ENCODE measurements around the gene KAT5.
A peak's percentile ranks its signal among the peaks of the same experiment; 100 is the strongest.
"Not testable (repeated sequence)": the region's sequence is repeated elsewhere in the genome, so short reads cannot be mapped to it uniquely, and the experiment has no call there.

Gene KAT5

DNA sequence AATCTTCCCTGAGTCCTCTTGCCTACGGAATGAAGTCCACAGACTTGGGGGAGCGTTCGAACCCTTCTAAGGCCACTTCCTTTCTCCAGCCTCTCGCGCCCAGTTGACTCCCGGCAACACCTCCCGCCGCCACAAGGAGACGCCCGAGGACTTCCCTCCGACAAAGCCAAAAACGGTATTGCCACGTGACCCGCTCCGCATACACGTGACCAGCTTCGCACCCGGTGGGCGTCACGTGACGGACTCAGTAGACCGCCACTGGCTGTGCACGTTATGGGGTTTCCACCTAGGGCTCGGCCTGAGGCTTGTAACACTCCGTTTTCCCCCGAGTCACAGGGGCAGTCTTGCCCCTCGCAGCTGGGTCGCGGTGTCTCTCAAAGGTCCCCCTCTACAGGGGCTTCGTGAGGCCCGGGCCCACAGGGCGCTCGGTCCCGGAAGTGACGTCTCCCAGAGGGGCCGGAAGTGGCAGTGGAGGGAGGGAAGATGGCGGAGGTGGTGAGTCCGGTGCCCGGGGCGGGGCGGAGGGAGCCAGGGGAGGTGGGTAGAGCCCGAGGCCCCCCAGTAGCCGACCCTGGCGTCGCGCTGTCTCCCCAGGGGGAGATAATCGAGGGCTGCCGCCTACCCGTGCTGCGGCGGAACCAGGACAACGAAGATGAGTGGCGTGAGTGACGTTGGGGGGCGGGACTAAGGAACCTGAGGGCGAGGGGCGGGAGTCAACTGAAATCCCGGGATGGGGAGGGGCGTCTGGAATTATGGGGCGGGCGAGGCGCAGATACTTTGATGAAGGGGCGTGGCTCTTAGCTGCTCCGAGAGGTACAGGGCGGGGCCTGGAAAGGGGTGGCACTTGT is at the start of gene KAT5:
TSS of gene KAT5 (plus strand) at position 468 of the 848 bp plus-strand sequence. CDS start at position 484, 16 bp downstream.
- peak; percentile 98 for DNase-seq (ENCODE audit: low read depth in 2 of 2)

DNA sequence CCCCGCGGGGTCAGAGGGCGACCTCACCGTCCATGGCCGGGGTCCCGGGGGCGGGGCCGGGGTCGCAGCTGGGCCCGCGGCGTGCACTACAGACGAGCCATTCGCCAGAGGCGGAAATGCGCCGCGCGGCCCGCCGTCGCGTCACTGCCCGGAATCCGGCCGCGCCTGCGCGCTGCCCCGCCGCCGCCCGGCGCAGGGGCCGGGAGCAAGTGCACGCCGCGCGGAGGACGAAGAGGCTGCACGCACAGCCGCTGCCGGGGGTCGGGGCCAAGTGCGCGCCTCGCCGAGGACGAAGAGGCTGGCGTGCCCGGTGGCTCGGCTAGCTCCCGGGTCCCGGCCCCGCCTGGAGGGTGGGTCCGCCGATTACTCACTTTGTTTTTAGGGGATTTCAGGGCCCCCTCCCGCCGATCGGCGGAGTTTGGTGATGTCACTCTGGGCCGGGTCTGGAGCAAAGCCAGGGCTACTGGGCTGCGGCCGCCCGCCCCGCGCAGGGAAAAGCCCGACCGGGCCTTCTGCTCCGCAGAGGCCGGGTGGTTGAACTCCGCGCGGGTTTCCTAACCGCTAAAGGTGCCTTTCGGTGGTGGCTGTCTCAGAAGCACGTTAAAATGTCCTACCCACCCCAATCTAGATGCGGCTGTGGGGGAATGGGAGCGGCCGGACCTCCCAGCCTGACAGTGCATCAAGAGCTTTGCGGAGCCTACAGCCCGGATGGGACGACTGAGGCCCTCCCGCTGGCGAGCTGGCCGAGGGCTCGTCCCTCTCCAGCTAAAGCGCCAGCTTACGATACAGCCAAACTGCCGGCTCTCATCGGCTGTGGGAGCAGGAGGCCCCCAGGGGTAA is 49.0 kb upstream of the KAT5 start, which contains the start of gene RELA:
TSS of gene RELA (minus strand) at position 118 of the 840 bp plus-strand sequence. CDS start at position 34, 84 bp downstream.
- DNase-seq (ENCODE audit: low read depth in 2 of 2): peak; percentile 80 to 88

DNA sequence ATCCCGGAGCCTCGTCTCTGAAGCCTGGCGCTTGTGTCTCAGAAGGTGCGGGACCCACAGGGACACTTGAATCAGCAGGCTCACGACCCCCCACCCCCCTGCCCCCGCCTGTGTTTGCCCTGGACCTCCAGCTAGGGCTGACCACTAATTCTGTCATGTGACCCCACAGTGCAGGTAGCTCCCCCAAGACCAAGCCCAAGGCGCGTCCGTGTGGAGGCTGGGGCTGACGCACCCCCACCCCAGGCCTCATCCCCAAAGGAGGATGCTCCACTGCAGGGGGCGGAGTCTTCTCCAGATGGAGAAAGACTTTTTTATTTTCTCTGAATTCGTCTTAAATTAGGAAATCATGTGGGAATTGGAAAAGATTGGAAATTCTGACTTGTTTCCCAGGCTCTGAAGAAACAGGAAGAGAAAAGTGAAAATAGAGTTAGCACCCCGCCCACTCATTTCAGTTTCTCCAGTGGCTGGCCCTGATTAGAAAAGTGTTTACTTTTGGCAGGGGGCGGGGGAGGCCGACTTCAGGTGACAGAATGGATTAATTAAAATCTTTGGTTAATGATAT is 48.3 kb upstream of the KAT5 start:
- no peak for DNase-seq (ENCODE audit: low read depth in 2 of 2)

DNA sequence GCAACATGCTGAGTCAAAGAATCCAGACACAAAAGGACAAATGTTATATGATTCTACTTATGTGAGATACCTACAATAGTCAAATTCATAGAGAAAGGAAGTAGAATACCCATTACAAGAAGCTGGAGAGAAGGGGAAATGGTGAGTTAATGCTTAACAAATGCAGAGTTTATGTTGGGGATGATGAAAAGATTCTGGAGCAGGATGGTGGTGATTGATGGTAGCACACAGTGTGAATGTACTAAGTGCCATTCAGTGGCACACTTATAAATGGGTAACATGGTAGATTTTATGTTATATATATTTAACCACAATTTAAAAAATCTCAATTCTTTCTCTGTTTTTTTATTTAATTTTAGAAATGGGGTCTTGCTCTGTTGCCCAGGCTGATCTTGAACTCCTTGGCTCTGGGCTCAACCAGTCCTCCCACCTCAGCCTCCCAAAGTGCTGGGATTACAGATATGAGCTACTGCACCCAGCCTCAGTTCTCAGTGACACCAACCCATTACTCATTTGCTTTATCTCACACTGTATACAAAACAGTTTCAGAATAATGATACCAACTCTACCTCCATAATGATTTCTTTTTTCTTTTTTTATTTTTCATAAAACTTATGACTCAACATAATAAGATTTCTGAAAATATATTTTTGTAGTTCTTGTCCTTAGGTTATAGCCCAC is 39.7 kb upstream of the KAT5 start:
- no peak for DNase-seq (ENCODE audit: low read depth in 2 of 2)

DNA sequence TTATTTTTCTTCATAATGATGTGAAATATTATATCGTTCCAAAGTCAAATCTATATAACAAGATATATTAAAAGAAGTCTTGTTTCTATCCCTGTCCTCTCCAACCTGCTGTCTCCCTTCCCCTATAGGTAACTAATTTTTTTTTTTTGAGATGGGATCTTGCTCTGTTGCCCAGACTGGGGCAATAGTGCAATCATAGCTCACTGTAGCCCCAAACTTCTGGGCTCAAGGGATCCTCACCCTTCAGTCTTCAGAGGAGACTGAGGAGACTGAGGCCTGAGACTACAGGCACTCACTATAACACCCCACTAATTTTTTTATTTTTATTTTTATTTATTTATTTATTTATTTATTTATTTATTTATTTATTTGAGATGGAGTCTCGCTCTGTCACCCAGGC is 39.1 kb upstream of the KAT5 start:
- no peak for DNase-seq (ENCODE audit: low read depth in 2 of 2)

DNA sequence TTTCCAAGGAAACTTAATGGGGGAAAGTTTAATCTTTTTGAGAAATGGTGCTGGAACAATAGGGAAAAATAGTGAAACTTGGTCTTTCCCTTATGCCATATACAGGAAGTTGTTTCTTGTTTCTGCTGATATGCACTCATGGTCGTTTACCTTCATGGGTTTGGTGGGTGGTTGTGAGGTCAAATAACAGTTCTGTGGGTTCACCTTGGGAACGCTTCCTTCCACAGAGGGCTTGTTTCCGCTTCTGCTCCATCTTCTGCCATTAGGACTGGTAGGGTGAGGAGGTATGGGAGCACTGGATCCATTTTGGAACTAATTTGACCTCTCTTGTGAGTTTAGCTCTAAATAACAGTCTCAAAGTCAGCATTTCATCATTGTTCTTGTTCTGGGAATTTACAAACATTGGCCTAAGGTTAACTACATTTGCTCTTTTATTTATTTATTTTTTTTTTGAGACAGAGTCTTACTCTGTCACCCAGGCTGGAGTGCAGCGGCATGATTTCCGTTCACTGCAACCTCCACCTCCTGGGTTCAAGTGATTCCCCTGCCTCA is 31.8 kb upstream of the KAT5 start:
- DNase-seq (ENCODE audit: low read depth in 2 of 2): no peak

DNA sequence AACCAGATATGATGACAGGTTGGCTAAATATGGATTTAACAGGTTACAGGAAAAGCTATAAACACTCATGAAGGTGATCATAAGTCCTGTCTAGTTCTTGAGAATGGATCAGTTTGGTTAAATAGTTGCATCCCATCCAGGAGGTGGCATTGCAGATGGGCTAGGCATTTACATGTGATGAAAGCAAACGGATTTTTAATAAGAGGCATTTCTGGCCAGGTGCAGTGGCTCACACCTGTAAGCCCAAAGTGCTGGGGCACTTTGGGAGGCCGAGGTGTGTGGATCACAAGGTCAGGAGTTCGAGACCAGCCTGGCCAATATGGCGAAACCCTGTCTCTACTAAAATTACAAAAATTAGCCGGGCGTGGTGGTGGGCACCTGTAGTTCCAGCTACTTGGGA is 28.6 kb upstream of the KAT5 start:
- not testable (repeated sequence) for DNase-seq (ENCODE audit: low read depth in 2 of 2)

DNA sequence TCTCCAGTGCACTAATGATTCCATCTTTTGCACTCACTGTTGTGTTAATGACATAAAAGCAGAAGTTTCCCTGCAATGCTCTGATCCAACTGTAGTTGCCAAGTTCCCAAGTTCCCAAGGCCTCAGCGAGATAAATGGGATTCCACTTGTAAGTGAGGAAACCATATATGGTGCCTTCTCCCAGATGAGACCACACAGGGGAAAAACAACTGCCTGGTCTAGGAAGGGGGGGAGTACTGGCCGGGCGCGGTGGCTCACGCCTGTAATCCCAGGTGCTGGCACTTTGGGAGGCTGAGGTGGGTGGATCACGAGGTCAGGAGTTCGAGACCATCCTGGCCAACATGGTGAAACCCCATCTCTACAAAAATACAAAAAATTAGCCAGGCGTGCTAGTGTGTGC is 26.1 kb upstream of the KAT5 start:
- DNase-seq (ENCODE audit: low read depth in 2 of 2): no peak

DNA sequence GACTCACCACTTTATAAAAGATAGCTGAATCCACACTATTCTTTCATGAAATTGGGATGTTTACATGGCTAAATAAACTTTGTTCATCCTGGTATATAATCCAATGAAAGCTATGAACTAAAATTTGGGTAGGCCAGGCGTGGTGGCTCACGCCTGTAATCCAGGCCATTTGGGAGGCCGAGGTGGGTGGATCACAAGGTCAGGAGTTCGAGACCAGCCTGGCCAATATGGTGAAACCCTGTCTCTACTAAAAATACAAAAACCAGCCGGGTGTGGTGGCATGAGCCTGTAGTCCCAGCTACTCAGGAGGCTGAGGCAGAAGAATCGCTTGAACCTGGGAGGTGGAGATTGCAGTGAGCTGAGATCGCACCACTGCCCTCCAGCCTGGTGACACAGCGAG is 20.2 kb upstream of the KAT5 start:
- not testable (repeated sequence) for DNase-seq (ENCODE audit: low read depth in 2 of 2)

DNA sequence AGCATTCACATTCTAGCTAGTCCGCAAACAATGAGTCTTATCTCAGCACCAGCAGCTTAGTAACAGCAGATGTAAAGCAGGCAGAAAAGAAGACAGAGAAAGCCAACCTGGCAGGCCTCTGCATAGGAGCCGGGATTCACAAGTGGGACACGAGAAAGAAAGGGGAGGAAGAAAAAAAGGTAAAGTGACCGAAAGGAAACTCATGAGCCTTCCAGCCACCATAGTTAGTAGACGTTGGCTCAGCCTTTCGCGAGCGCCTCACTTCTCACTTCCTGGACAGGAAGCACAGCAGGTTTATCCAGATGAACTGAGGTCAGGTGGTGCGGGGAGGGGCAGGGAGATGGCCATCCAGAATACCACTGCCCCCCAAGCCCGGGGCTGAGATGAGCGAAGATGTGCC is 19.7 kb upstream of the KAT5 start:
- DNase-seq (ENCODE audit: low read depth in 2 of 2): no peak

DNA sequence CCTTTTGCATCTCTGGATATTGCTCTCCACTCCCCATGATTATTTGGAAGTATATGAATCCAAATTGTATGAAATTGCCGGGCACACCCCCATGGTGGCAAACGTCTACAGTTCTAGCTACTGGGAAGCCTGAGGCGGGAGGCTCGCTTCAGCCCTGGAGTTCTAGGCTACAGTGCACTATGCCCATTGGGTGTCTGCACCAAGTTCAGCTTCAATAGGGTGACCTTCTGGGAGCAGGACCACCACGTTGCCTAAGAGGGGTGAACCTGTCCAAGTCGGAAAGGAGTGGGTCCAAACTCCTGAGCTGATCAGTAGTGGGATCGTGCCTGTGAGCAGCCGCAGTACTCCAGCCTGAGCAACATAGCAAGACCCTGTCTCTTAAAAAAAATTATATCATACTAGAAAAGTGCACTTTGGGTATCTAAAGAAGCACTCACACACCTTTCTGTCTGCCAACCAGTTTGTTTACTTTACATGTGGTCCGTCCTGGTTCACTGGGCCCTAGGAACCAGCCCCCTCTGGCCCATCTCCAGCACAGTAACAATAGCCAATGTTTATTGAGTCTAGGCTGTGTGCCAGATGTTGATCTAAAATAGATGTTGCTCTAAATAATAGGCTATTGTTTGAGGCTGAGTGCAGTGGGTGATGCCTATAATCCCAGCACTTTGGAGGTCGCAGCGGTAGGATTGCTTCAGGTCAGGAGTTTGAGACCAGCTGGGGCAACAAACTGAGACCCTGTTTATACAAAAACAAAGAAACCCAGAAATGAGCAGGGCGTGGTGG is 16.4 kb upstream of the KAT5 start:
- DNase-seq (ENCODE audit: low read depth in 2 of 2): no peak

DNA sequence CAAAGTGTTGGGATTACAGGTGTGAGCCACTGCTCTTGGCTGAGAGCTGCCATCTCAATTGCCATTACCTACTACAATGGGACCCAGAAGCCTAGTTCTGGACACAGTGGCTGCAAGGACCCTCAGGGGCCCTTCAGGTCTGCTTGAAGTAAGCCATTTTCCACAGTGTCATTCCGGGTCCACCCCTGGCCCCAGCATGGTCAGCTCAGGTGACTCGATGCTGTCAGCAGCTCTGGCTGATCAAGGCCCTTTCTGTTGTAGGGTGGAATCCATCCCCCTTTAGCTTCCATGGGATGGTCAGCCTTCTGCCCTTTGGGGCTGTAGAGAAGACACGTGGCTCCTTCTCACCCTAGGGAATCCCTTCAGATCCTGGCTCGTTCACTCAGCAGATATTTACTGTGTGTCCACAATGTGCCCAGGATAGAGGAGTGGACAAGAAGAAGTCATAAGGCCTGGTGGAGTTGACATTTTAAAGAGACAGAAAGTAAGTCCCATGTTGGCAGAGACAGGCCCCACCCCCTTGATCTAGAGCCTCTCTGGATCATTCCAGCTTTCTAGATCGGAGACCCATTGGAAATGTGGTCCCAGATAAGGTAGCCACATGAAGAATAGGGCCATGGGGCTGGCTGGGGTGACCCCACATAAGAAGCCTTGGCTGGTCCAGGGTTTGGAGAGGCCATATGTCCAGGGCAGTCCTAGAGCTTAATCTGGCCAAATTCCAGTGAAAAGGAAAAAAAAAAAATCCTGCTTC is 15.1 kb upstream of the KAT5 start:
- DNase-seq (ENCODE audit: low read depth in 2 of 2): no peak

DNA sequence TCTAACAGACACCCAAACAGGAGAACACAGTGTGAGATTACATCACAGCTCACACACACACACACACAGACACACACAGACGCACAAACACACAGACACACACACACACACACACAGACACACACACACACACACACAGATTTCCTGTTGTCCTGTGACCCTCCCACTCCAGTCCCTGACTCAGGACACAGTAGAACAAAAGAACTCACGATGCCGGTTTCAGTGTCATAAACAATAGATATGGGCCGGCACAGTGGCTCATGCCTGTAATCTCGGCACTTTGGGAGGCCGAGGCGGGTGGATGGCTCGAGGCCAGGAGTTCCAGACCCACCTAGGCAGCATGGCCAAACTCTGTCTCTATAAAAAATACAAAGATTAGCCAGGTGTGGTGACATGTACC is 13.8 kb upstream of the KAT5 start:
- no peak for DNase-seq (ENCODE audit: low read depth in 2 of 2)

DNA sequence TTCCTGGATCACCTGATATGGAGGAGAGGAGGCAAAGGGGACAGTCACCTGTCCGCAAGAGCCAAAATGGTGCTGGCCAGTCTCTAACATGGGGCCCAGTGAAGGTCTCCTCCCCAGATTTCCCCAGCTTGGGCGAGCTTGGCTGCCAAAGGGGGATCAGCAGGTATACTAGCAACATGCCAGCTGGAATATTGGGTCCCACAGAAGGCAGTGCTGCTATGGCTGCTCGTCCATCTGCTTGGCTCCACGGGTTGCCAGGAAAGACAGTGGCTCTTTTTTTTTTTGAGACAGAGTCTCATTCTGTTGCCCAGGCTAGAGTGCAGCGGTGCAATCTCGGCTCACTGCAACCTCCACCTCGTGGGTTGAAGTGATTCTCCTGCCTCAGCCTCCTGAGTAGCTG is 12.7 kb upstream of the KAT5 start:
- DNase-seq (ENCODE audit: low read depth in 2 of 2): no peak

DNA sequence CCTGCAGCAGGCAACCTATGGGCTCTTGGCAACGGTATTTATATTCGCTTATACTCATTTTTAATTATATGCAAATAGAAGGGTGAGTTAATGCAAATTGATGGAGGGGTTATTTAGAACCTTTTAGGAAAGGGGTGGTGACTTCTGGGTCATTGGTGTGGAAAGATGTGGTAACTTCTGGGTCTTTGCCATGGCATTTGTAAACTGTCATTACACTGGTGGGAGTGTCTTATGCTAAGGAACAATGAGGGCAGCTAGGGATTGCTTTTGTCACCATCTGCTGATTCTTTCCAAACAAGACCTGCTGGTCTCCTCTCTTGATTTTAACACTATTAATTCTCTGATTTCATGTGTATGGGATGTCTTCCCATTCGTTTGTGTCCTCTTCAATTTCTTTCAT is 11.7 kb upstream of the KAT5 start:
- no peak for DNase-seq (ENCODE audit: low read depth in 2 of 2)

DNA sequence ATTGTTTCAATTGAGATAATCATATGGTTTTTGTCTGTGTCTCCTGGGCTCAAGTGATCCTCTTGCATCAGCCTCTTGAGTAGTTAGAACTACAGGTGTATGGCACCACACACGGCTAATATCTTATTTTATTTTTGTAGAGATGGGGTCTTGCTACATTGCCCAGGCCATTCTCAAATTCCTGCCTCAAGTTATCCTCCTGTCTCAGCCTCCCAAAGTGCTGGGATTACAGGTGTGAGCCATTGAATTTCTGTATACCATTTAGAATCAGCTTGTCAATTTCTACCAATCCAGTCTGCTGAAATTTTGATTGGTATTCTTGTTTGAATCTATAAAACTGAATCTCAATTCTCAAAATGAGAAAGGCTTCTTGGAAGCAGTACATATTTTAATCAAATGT is 10.4 kb upstream of the KAT5 start:
- DNase-seq (ENCODE audit: low read depth in 2 of 2): no peak

DNA sequence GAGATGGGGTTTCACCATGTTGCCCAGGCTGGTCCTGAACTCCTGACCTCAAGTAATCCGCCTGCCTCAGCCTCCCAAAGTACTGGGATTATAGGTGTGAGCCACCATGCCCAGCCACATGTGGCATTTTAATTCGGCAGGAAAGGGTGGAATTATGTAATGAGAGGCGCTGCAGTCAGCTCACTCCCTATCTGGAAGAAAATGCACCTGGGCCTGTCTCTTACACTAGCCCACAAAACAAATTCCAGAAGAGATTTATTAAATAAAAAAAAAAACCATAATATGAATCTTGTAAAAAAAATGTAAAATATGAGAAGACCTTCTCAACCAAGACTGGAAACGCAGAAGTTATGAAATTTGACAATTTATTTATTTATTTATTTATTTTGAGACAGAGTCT is 8.2 kb upstream of the KAT5 start:
- no peak for DNase-seq (ENCODE audit: low read depth in 2 of 2)

DNA sequence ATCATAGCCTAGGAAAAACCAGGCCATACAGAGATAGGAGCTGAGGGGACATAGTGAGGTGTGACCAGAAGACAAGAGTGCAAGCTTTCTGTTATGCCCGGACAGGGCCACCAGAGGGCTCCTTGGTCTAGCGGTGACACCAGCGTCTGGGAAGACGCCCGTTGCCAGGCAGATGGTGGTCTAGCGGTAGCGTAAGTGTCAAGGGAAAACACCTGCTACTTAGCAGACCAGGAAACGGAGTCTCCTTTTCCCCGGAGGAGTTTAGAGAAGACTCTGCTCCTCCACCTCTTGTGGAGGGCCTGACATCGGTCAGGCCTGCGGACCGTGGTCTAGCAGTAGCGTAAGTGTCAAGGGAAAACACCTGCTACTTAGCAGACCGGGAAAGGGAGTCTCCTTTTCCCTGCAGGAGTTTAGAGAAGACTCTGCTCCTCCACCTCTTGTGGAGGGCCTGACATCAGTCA is 5.7 kb upstream of the KAT5 start:
- peak; percentile 69 to 70 for DNase-seq (ENCODE audit: low read depth in 2 of 2)

DNA sequence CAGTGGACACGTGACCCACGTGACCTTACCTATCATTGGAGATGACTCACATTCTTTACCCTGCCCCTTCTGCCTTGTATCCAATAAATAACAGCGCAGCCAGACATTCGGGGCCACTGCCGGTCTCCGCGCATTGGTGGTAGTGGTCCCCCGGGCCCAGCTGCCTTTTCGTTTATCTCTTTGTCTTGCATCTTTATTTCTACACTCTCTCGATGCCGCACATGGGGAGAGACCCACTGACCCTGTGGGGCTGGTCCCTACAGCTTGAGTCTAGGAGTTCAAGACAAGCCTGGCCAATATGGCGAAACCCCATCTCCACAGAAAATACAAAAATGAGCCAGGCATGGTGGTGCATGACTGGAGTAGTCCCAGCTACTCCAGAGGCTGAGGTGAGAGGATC is 5.0 kb upstream of the KAT5 start:
- DNase-seq (ENCODE audit: low read depth in 2 of 2): not testable (repeated sequence)

DNA sequence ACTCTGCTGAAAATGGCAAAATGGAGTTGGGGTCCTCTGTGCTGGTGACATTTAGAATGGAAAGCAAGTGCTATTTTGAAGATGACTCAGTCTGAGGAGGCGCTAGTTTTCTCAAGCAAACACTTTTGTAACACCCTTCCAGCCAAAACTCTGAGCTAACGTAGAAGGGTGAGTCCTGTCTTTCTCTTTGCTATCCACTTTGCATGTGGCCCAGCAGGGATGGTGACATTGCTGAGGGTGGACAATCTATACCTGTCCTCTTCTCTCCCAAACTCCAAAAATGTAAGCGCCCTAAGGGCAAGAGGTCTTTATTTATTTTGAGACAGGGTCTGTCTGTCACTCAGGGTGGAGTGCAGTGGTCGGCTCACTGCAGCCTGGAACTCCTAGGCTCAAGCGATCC is 3.6 kb upstream of the KAT5 start:
- no peak for DNase-seq (ENCODE audit: low read depth in 2 of 2)

Data from stimulated activated CD4-positive, alpha-beta T cell treated with anti-CD3 and anti-CD28 coated beads, Interleukin-15, amount 100 ng/mL, for 48 hours (primary cell).